ENCODE results near the gene ABHD16B.
"Not testable (repeated sequence)": the region's sequence is repeated elsewhere in the genome, so short reads cannot be mapped to it uniquely, and the experiment has no call there.

The ABHD16B gene

DNA sequence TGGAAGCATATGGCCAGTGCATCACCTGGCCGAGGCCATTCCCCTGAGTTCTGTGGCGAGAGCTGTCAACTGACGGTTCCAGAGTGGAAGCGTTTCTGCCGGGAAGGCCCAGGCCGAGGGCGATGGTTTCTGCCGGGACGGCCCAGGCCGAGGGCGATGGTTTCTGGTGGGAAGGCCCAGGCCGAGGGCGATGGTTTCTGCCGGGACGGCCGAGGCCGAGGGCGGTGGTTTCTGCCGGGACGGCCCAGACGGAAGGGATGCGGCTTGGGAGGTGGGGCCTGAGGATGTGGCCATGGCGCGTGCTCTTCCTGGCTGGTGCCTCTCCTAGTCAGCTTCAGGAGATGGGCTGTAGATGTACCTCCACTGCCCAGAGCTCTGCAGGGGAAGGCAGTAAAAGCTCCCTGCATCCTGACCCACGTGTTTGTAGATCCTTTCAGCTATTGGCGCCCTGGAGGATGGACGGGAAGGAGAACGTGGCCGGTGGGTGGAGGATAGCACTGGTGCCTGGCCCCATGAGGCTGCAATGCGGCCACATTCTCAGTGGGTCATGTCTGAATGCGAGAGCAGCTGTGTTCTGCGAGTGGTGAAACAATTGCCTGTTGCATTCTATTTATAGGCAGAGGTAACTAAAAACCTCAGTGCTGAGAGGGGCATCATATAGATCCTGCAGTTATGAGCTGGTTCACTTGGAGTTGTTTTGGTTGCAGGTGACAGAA is 16.6 kb downstream of the ABHD16B start:
- no peak for DNase-seq (ENCODE audit: extremely low read depth in 1 of 2, low read depth in 1 of 2)

DNA sequence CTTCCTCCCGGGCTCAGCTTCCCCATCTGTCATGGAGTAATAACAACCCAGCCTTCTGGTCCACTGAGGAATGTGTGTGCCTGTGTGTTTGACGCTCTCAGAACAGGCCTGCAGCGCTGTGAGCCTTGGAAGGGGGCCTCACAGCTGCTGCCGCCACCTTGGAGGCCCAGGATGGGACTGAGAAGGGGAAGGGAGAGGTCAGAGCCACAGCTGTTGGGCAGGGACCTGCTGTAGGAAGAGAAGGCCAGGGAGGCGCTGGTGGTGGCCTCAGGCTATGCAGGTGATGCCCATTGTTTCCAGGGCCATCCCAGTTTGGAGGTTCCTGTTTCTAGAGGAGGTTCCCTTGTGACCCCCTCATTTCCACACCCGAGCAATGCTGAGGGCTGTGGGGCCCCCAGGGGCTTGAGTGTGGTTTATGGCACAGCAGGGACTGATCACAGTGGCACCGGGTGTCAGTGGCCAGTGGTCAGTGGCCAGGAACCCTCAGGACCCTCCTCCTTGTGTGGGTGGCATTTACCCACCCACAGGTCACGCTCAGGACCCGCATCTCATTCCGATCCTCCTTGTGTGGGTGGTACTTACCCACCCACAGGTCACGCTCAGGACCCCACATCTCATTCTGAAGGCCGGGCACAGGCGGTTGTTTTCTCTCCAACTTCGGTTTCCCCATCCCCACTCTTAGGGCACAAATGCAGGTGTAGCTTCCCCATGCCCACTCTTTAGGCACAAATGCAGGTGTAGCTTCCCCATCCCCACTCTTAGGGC is 17.8 kb downstream of the ABHD16B start:
- no peak for DNase-seq (ENCODE audit: extremely low read depth in 1 of 2, low read depth in 1 of 2)

DNA sequence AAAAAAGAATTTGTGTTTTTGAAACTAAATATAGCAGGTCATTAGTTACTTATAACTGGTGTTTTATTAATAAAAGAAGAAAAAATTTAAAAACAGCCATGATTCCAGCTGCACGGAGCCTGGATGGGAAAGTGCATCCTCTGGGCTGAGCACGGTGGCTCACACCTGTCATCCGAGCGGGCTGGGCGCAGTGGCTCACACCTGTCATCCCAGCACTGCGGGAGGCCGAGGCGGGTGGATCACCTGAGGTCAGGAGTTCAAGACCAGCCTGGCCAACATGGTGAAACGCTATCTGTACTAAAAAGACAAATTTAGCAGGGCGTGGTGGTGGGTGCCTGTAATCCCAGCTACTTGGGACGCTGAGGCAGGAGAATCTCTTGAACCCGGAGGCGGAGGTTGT is 19.6 kb downstream of the ABHD16B start:
- not testable (repeated sequence) for DNase-seq (ENCODE audit: extremely low read depth in 1 of 2, low read depth in 1 of 2)

DNA sequence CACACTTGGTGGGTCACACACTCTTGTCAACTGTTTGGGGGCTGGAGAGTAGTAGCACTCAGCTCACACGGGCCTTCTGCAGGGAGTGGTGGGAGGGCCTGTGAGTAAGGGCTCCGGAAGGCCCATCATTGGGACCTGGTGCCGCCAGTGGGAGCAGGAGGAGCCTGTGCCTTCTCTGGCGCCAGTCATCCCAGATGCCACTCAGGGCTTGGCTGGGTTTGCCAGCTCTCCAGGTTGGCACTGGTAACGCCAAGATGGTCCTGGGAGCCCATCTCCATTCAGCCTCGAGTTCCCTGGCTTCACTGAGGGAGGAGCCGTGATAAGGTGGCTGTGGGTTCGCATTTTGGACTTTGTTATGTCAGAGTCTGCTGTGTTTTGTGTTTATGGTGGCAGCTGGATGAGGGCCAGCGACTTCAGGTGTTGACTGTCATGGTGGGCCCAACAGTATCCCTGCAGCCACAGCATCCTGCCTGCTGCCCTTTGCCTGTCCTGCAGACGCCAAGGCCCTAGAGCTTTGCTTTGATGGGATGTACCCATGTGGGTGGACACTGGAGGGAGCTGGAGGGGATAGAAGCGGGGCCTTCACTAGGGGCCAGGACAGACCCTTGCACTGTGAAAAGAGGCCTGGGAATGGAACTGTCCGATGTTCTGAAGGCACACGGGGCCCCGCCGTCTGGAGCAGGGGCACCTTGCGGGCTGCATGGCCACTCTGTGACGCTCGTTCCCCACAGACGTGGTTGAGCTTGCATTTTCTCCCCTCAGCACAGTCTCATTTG is 20.3 kb downstream of the ABHD16B start:
- DNase-seq (ENCODE audit: extremely low read depth in 1 of 2, low read depth in 1 of 2), result no peak

DNA sequence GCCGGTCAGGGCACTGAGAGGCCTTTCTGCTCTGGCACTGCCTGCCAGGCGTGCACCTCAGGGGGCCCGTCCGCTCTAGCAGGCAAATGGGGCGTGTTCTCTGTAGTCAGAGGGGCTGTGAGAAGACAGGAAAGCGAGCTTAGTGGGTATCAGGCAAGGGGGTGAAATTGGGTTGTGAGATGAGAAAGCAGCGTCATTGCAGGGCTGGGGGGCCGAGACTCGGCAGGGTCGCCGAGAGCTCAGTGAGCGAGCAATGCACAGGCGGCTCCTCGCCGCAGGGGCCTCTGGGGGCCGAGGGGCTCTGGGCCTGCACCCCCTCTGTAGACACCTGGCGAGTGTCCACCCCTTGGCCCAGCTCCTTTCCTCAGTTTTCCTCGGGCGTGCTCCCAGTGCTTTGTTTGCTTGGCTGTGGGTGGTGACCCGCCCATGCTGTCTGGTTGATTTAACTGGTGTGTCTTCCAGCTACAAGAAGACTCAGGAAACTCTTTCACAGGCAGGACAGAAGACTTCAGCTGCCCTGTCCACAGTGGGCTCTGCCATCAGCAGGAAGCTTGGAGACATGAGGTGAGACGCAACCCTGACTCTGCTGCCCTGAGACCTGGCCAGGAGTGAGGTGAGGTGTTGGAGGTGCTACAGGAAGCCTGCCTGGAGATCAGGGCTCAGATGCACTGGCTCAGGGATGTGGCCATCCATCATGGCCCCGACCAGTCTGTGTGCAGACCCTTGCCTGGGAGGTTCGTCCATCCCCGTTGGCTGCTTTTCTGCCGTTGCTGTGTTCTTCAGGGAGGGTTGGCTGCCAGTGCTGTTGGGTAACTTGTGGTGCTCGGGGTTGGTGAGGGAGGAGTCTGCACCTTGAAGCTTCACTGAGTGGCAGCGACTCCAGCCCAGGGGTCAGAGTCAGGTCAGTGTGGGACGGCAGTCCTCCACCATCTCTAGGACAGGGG is 21.2 kb downstream of the ABHD16B start:
- DNase-seq (ENCODE audit: extremely low read depth in 1 of 2, low read depth in 1 of 2), result no peak

DNA sequence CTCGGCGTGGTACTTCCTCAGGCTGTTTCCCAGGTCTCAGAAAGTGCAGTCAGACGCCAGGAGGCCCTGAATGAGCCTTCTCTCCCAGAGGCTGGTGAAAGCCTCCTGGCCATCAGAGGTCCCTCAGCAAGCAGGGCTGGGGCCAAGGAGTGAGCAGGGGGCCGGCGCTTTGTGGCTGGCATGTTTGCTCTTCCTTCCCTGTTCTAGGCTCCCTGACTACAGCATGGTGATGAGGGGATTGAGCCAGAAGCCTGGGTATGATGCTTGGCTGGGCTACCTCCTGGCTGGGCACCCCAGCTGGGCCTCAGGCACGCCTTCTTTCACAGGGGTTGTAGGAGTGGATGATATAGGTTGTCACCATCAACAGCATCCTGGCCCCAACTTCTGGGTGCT is 21.9 kb downstream of the ABHD16B start:
- DNase-seq (ENCODE audit: extremely low read depth in 1 of 2, low read depth in 1 of 2), result no peak

DNA sequence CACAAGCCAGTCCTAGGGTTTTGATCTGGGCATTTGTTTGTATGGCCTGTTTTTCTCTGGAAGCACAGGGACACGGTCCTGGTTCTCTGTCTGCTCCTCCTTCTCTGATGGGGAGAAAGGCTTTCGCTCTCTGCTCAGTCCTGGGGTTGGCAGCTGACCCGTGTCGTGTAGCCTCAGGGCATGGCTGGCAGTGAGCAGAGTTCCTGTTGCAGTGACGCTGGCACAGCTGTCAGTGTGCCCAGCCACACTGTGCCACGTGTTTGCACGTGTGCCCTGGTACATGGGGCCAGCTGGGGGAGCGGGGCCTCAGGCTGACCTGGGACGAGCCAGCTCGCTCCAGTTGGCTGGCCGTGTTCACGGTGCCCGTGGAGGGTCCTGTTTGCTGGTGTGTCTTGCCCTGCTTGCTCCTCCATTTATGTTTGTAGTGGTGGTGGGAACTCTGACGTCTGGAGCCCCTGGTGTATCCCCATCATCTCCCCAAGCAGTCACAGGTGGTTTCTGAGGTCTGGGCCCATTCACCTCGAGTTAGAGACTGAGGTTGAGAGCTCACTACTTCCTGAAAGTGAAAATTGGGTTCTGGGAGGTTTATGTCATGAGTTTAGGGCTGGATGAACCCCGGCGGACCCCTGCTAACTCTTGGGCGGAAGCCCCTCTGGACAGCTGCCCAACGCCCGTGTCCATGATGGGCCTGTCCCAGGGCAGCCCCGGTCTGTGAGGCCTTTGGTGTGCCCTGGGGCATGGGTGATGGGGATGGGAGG is 23.4 kb downstream of the ABHD16B start:
- DNase-seq (ENCODE audit: extremely low read depth in 1 of 2, low read depth in 1 of 2), result no peak

DNA sequence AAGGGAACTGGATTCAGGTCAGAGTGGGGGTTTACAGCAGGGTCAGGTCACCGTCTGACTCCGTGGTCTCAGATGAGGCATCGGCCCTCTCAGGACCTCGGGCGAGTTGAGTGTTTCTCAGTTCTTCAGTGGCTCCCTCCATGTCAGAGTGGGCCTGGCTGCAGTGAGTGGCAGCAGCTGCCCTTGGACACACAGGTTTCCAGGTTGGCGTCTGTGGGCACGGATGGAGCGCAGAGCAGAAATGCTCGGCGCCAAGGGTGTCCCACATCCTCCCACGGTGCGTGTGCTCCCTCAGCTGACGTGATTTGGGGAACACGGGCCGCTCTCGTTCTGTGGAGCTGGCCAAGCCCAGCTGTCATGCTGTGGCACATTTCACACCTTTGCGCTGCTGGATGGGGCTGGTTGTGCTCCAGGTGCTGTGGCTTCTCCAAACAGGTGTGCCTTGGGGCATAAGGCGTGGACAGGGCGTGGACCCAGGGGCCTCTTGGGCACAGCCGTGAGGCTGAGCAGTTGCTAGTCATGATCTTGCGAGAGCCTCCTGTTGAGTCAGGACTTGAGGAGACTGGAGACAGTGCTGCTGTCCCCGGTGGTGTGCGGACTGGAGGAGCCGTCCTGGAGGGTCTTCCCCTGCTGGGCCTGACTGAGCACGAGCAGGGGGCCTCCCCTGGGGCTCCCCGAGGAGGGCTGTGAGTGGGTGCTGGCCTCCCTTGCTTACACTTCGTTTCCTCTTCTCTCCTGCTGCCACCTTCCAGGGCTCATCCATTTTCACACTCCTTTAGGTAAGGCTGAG is 24.2 kb downstream of the ABHD16B start:
- no peak for DNase-seq (ENCODE audit: extremely low read depth in 1 of 2, low read depth in 1 of 2)

DNA sequence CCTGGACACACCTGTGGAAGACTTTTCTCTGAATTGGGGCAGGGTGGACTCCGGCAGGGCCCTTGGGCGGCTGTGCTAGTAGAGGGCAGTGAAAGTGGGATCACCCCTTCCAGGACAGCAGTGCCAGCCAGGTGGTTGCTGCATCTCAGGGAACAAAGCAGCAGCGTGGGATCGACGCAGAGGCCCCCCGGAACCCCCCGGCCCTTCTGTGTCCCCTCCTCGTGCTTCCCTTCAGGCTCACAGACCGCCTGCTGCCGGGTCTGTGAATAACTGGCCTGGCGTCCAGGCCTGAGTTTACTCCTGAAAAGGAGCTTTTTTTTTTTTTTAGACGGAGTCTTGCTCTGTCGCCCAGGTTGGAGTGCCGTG is 24.7 kb downstream of the ABHD16B start:
- no peak for DNase-seq (ENCODE audit: extremely low read depth in 1 of 2, low read depth in 1 of 2)

DNA sequence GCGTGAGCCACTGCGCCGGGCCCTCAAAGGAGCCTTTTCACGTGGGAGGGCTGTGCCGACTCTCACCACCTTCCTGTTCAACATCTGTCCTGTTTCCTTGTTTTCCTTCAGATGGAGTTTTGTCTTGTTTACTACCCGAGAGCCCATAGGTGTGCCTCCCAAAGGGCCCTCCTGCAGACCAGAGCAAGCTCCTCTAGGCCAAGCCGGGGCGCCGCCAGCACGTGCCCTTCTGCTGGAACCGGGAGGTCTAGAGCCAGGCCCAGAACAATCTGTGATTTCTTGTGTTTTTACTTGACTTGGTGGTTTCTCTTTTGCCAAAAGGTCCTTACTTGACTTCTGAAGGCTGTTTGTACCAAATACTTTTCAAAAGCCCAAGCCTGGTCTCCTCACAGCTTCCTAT is 25.6 kb downstream of the ABHD16B start:
- DNase-seq (ENCODE audit: extremely low read depth in 1 of 2, low read depth in 1 of 2), result no peak

DNA sequence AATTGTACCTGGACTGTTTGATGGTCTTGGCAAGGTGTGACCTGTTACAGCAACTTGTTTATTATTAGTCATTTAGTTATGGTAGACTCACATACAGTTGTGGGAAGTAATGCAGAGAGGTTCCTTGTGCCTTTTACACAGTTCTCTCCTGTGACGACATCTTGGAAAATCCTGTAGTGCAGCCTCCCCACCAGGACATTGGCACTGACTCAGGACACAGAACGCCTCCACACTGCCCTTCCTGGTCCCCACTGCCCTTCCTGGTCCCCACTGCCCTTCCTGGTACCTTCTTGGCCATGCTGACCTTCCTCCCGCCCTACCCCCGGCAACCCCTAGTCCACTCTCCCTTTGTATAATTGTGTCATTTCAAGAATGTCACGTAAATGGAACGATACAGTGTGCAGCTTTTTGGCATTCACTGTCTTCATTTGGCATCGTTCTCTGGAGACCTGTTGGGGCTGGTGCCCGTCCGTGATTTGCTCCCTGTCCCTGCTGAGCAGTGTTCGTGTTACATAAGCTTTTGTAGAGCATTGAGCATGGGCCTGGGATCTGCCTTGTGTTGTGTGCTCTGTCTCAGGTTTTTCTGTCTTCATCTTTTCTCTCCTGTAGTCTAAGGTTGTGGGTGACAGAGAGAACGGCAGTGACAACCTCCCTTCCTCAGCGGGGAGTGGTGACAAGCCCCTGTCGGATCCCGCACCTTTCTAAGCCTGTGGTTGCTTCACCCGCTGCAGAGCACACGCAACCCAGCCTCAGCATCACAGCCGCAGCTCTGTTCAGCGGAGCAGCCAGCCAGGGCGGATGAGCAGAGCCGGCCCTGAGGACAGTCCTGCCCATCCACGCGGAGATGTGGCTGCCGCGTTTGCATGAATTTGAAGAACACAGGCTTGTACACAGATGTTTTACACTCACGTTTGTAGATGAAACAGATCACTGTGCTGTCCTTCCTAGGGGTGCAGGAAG is 28.2 kb downstream of the ABHD16B start:
- DNase-seq (ENCODE audit: extremely low read depth in 1 of 2, low read depth in 1 of 2), result no peak

DNA sequence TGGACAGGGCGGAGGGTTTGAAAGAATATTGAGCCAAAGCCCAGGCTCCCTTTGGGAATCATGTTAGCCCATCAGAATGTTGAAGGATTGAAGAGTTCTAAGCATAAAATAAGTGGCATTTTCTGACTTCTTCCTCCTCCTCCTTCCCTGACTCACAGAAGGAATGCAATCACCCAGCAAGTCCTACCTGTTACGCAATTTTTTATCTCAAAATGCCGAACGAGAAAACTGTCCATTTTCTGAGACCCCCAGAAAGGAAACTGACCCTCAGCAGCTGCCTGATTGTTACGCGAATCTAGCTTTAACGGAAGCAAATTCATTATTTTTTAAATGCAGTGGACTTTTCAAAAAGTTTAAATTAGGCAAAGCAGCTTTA is 28.9 kb downstream of the ABHD16B start:
- no peak for DNase-seq (ENCODE audit: extremely low read depth in 1 of 2, low read depth in 1 of 2)

DNA sequence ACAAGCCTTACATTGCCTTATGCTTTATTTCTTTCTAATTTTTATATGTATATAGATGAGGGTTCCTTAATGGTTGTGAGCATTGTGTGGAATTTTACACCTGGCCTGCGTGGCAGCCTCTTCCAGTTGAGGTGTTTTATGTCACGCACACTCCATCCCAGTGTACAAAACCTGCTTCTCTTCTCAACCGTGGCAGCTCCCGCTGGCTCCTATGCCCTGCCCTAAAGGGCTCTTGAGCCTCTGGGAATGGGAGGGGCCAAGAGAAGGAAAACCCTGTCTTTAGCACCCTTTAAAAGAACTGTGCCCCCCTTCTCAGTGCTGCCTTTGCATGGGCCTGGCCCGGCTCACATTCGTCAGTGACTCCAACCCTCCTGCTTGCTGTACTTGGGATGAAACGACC is 29.3 kb downstream of the ABHD16B start:
- no peak for DNase-seq (ENCODE audit: extremely low read depth in 1 of 2, low read depth in 1 of 2)

DNA sequence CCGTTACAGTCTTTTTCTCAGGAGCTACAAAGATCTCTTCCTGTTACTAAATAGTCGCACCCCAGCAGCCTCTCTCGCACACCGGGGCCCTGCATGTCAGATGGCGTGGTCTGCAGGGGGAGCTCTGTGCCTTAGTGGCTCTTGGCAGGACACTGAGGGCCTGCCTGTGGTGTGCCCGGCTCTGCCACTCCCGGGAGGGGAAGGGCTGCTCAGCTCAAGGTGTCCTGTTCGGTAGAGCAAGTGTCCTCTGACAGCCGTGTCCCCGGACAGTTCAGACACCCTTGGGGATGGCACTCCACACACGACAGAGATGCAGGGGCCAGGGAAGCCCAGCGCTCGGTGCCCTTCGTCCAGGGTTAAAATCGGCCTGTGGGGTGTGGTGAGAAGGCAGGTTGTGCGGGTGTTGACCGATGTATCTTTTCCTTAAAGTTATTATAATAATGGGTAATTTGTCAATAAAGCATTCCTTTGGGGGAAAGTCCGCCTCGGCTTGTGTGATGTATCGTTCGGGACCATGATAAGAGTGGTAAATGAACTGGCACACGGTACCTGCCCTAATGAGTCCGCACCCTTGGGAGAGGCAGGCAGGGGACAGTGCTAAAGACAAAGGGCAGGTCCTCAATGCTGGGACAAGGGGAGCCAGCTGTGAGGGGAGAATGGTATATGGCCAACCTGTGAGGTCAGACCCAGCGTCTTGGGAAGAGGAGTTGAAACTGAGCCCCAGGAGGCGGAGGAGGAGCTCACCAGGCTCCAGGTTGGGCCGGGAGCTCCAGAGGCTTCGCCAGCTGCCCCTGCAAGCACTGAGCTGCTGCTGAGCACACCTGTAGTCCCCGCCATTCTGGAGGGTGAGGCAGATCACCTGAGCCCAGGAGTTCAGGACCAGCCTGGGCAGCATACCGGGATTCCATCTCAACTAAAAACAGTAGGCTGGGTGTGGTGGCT is 30.0 kb downstream of the ABHD16B start:
- DNase-seq (ENCODE audit: extremely low read depth in 1 of 2, low read depth in 1 of 2), result no peak

DNA sequence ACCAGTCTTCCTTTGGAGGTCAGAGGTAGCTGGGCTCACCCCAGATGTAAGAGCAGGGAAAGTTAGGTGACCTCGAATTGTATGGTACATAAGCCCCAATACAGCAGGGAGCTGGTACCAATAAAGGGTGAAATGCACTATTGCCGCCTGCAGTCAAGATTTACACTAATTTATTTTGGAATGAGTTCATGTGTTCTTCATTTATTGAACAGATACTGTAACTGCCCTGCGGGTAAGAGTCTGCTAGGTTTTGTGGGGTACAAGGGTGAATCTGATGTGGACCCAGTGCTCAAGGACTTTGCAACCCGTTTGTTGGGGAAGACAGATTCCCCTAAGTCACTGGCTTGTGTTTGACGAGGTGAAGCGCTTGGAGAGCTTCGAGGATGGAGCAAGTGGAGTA is 31.1 kb downstream of the ABHD16B start:
- DNase-seq (ENCODE audit: extremely low read depth in 1 of 2, low read depth in 1 of 2), result no peak

DNA sequence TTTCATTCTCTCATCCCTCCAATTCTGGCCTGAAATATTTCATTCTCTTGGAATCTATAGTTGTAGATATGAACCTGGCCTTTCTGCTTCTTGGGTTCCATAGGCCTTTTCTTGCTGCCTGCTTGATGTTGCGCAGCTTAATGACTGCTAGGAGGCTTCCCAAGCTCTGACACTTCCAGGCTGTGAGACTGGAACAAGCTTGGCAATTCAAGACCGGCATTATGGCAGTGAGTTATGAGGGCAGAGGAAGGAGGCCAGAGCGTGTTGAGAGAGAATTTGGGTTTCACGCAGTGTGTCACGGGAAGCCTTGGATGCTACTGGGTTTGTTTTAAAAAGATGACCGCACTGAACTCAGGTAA is 32.7 kb downstream of the ABHD16B start:
- DNase-seq (ENCODE audit: extremely low read depth in 1 of 2, low read depth in 1 of 2), result no peak
